Endodermal cell (in vitro differentiated cells): ENCODE results near the gene SMARCA2. TPM values are rescaled to one million over a fixed set of nuclear protein-coding genes. Genes with fewer than 3 reads are reported as not detected.

ENCODE experiments used
- DNase-seq: peaks from one replicate; pipeline ENCODE4 v3.0.0-alpha.2; 2017
- H3K27ac ChIP-seq: 2 replicates; pipeline ENCODE4 v1.5.1; 2013; ENCODE audit warnings: mild to moderate bottlenecking, low read depth, low read length, moderate library complexity
- H3K27me3 ChIP-seq: 2 replicates; pipeline ENCODE4 v1.6.1; 2013; ENCODE audit warnings: mild to moderate bottlenecking, low read length, moderate library complexity; ENCODE audit not compliant: insufficient read depth, control insufficient read depth, poor library complexity, severe bottlenecking
- H3K36me3 ChIP-seq: 2 replicates; pipeline ENCODE4 v1.7.0; 2013; ENCODE audit warnings: mild to moderate bottlenecking, low read length, moderate library complexity; ENCODE audit not compliant: control insufficient read depth, insufficient read depth
- H3K4me1 ChIP-seq: one replicate; pipeline ENCODE4 v1.7.0; 2013; ENCODE audit warnings: low read length; ENCODE audit not compliant: control insufficient read depth, insufficient read depth
- H3K4me3 ChIP-seq: 2 replicates; pipeline ENCODE4 v1.5.1; 2013; ENCODE audit warnings: mild to moderate bottlenecking, low read length, moderate library complexity
- H3K9ac ChIP-seq: 2 replicates; pipeline ENCODE4 v1.6.1; 2013; ENCODE audit warnings: mild to moderate bottlenecking, low read length, moderate library complexity; ENCODE audit not compliant: poor library complexity, severe bottlenecking; ENCODE audit errors: extremely low read depth
- H3K9me3 ChIP-seq: 2 replicates; pipeline ENCODE4 v1.6.1; 2013; ENCODE audit warnings: mild to moderate bottlenecking, low read length, moderate library complexity; ENCODE audit not compliant: control insufficient read depth
- H3K27ac Mint-ChIP-seq: 2 replicates; pipeline ENCODE4 v1.8.0; 2020; ENCODE audit warnings: mixed read lengths
- H3K27me3 Mint-ChIP-seq: 2 replicates; pipeline ENCODE4 v1.8.0; 2021; ENCODE audit warnings: mild to moderate bottlenecking, mixed read lengths; ENCODE audit not compliant: insufficient read depth
- H3K36me3 Mint-ChIP-seq: 2 replicates; pipeline ENCODE4 v1.8.0; 2020; ENCODE audit warnings: low read depth, mixed read lengths
- H3K4me1 Mint-ChIP-seq: 2 replicates; pipeline ENCODE4 v1.8.0; 2020; ENCODE audit warnings: mixed read lengths
- H3K4me3 Mint-ChIP-seq: 2 replicates; pipeline ENCODE4 v1.8.0; 2020; ENCODE audit warnings: mild to moderate bottlenecking, moderate library complexity, mixed read lengths
- H3K9me3 Mint-ChIP-seq: 2 replicates; pipeline ENCODE4 v1.8.0; 2020; ENCODE audit warnings: mild to moderate bottlenecking, mixed read lengths
- WGBS, 2 experiments: methylation state at CpG; one replicate each; pipeline versions ENCODE4 v1.1.5 to v1.1.7; 2013; ENCODE audit warnings: missing lambda C conversion rate in 2 of 2, mixed read lengths in 1 of 2; ENCODE audit not compliant: insufficient coverage in 1 of 2, insufficient read length in 1 of 2; 5-methylcytosine and 5-hydroxymethylcytosine counted together
- total RNA-seq, 2 donors: library from RNA; stranded (reverse); fragmentation: NEBNext Ultra II Directional in 1 of 2; extraction: Animal tissue kit (Norgen Biotek cat#: 25700) in 1 of 2; gene quantifications; 2 replicates in 1 of 2; 3 replicates in 1 of 2; pipeline ENCODE4 v1.2.1, GENCODE V29; 2021
- TF ChIP-seq, protein P1 (sequence below): fragments of 200-600 bp; sonication (generic); conservative IDR thresholded peaks from 2 replicates; pipeline ENCODE4 v1.5.0; 2021; ENCODE audit warnings: antibody characterized with exemption, mild to moderate bottlenecking

SMARCA2 gene
- total RNA-seq, 2 donors from 2014 or later, result 2.6 to 8.6 TPM

DNA sequence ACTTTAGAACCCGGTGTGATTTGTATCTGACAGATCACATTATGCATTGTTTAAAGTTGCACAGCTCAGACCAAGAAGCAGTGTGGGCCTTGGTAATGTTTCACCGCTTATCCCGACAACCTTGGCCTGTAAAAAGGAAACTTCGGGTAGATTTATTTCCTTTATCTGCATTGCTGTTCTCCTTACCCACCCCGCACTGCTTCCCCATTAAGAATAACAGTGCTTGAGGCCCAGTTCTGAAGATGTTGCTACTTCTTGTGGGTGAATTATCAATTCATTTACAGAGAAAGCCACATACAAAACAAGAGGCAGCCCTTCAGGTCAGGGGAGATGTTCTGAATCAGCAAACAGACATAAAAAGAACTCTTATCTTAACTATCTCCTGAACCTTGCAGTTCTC is 8.4 kb downstream of the SMARCA2 start:
- Histone ChIP-seq H3K4me3 (no peak overlapping the region), H3K9ac (no peak overlapping the region), H3K4me1 (peaks cover 2% of the 10 kb centered on the region), H3K9me3 (no peaks in the 10 kb centered on the region), H3K36me3 (no peaks in the 10 kb centered on the region), H3K27me3 (peaks cover 24% of the 10 kb centered on the region), H3K27ac (no peak overlapping the region)
- TF ChIP-seq, protein P1, sequence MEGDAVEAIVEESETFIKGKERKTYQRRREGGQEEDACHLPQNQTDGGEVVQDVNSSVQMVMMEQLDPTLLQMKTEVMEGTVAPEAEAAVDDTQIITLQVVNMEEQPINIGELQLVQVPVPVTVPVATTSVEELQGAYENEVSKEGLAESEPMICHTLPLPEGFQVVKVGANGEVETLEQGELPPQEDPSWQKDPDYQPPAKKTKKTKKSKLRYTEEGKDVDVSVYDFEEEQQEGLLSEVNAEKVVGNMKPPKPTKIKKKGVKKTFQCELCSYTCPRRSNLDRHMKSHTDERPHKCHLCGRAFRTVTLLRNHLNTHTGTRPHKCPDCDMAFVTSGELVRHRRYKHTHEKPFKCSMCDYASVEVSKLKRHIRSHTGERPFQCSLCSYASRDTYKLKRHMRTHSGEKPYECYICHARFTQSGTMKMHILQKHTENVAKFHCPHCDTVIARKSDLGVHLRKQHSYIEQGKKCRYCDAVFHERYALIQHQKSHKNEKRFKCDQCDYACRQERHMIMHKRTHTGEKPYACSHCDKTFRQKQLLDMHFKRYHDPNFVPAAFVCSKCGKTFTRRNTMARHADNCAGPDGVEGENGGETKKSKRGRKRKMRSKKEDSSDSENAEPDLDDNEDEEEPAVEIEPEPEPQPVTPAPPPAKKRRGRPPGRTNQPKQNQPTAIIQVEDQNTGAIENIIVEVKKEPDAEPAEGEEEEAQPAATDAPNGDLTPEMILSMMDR, result no peak
- no peak for DNase-seq
- Mint-ChIP-seq H3K9me3 (no peaks in the 10 kb centered on the region), H3K27me3 (peaks cover 15% of the 10 kb centered on the region), H3K36me3 (no peaks in the 10 kb centered on the region), H3K4me3 (no peak overlapping the region), H3K27ac (no peak overlapping the region), H3K4me1 (peaks cover 27% of the 10 kb centered on the region)
- WGBS, 2 experiments, result 80 to 88% methylated on average over 4 to 5 of the region's 5 CpGs

DNA sequence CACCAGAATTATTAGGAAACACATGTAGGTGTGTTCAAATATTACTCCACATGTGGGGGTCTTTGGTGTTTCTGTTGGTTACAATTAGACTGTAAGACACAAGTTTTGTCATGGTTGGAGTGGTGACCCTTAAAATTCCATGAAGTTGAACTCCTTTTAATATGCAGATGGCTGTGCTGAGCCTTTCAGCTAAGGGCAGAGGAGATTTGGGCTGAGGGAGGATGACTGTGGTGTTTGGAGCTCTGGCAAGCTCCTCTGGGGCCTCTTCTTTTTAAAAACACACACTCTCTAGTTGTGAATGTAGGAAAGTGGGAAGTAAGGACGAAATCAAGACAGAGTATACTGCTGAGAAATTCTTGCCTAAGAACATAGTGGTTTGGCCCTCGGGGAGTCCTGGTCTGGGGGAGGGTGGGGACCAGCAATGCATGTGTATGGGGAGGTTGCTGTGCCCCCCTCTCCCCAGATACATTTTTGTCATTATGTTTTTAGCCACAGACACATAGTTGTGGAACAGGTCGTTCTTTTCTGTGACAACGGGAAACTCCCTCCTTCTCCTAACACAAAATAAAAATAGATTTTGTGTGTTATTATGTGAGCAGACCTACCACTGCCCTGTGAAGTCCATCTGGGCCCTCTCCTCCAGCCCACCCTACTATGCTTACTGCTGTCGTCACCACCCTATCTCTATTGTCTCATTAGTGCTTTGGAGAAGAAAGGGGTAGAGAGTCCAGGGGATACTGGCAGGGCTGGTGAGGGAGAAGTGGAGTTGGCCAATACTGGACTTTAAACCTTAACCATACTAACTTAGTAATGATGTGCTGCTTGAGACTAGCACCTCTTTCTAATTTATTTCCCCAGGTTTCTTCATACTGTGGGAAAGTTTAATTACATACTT is 10.0 kb downstream of the SMARCA2 start:
- Mint-ChIP-seq H3K27ac (no peak overlapping the region), H3K4me1 (peaks cover 20% of the 10 kb centered on the region), H3K9me3 (no peaks in the 10 kb centered on the region), H3K4me3 (no peak overlapping the region), H3K27me3 (peaks cover under 1% of the 10 kb centered on the region), H3K36me3 (no peaks in the 10 kb centered on the region)
- Histone ChIP-seq H3K4me1 (peaks cover 2% of the 10 kb centered on the region), H3K27me3 (peaks cover 8% of the 10 kb centered on the region), H3K4me3 (no peak overlapping the region), H3K27ac (no peak overlapping the region), H3K9ac (no peak overlapping the region), H3K9me3 (no peaks in the 10 kb centered on the region), H3K36me3 (no peaks in the 10 kb centered on the region)
- no peak for DNase-seq
- WGBS, 2 experiments, result 86 to 90% methylated on average over 1 to 2 of the region's 5 CpGs
- TF ChIP-seq, protein P1, result no peak

DNA sequence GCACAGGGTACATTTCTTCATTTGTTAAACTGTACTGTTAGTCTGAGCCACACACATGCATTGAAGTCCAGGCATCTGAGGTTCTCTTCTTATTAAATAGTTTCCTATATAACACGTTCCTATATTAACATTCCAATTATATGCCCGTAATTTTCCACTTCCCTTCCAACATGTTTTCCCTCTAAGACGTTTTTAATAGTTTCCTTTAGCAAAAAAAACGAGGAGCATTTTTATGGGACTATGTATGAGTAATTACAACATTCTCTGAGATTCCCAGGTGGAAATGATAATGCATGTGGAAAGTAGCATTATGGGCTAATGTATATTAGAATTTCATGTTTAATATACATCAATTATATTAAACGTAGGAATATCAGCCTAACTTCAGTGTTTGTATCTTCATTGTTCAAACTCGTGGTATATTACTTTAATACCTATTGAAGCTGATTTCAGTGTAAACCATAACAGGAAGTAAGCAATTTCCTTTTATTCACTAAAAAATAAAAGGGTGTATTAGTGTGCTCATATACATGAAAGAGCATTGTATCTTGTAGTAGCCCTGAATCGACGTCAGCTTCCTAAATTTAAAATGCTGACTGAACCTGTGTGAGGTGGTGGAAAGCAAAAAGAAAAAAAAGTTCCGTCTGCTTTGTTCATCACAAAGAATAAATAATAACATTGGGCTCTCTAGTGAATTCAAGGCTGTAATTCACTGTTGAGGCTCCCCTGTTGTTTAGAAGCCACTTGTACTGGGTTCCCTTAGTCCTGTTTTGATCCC is 11.3 kb downstream of the SMARCA2 start:
- Histone ChIP-seq H3K36me3 (no peaks in the 10 kb centered on the region), H3K4me3 (no peak overlapping the region), H3K9ac (no peak overlapping the region), H3K27ac (no peak overlapping the region), H3K9me3 (no peaks in the 10 kb centered on the region), H3K27me3 (no peaks in the 10 kb centered on the region), H3K4me1 (peaks cover 2% of the 10 kb centered on the region)
- Mint-ChIP-seq H3K9me3 (no peaks in the 10 kb centered on the region), H3K27ac (no peak overlapping the region), H3K4me3 (no peak overlapping the region), H3K27me3 (no peaks in the 10 kb centered on the region), H3K4me1 (peaks cover 20% of the 10 kb centered on the region), H3K36me3 (no peaks in the 10 kb centered on the region)
- DNase-seq, result no peak
- 87 to 100% methylated on average over 1 to 7 of the region's 9 CpGs for WGBS, 2 experiments
- TF ChIP-seq, protein P1, result no peak
